GM23338 (cell line): ENCODE measurements around the gene FBXW8. TPM values are rescaled to one million over a fixed set of nuclear protein-coding genes. Genes with fewer than 3 reads are reported as not detected.

Experiments
- ATAC-seq: fragments of 200-7000 bp; cut with Tn5 transposase; 3 replicates; pipeline ENCODE4 v1.9.1; 2020
- DNase-seq: peaks from one replicate; pipeline ENCODE4 v3.0.0-alpha.2; 2015; ENCODE audit warnings: low spot score
- H2AFZ ChIP-seq: fragments of 200-600 bp; sonication (generic); 2 replicates; pipeline ENCODE4 v1.8.0; 2016; ENCODE audit warnings: antibody characterized with exemption, mild to moderate bottlenecking, moderate library complexity
- H3F3A ChIP-seq: fragments of 200-600 bp; sonication (generic); replicated peaks from 2 replicates; pipeline ENCODE4 v1.8.0; 2017; ENCODE audit warnings: antibody characterized with exemption, mixed run types, low read depth
- H3K27ac ChIP-seq: fragments of 200-600 bp; sonication (generic); 2 replicates; pipeline ENCODE4 v1.6.1; 2016; ENCODE audit warnings: low read depth
- H3K27me3 ChIP-seq: fragments of 200-600 bp; sonication (generic); 2 replicates; pipeline ENCODE4 v1.8.0; 2016; ENCODE audit warnings: mild to moderate bottlenecking, mixed run types, moderate library complexity; ENCODE audit not compliant: insufficient read depth
- H3K36me3 ChIP-seq: fragments of 200-600 bp; sonication (generic); 2 replicates; pipeline ENCODE4 v1.8.0; 2016; ENCODE audit warnings: mild to moderate bottlenecking; ENCODE audit not compliant: insufficient read depth
- H3K4me1 ChIP-seq: fragments of 200-600 bp; sonication (generic); 2 replicates; pipeline ENCODE4 v1.8.0; 2016; ENCODE audit warnings: mild to moderate bottlenecking, moderate library complexity; ENCODE audit not compliant: insufficient read depth
- H3K4me2 ChIP-seq: fragments of 200-600 bp; sonication (generic); 2 replicates; pipeline ENCODE4 v1.7.1; 2017; ENCODE audit warnings: mixed run types
- H3K4me3 ChIP-seq: fragments of 200-600 bp; sonication (generic); 2 replicates; pipeline ENCODE4 v1.6.1; 2016; ENCODE audit warnings: mixed run types
- H3K79me2 ChIP-seq: fragments of 200-600 bp; sonication (generic); replicated peaks from 2 replicates; pipeline ENCODE4 v1.8.0; 2017; ENCODE audit warnings: mild to moderate bottlenecking; ENCODE audit not compliant: insufficient read depth
- H3K9me2 ChIP-seq: fragments of 200-600 bp; sonication (generic); 2 replicates; pipeline ENCODE4 v1.8.0; 2017; ENCODE audit not compliant: insufficient read depth
- H4K20me1 ChIP-seq: fragments of 200-600 bp; sonication (generic); replicated peaks from 2 replicates; pipeline ENCODE4 v1.8.0; 2017; ENCODE audit warnings: mild to moderate bottlenecking; ENCODE audit not compliant: insufficient read depth
- H3K27ac Mint-ChIP-seq: 2 replicates; pipeline ENCODE4 v1.8.0; 2020; ENCODE audit warnings: inconsistent platforms, mild to moderate bottlenecking, moderate library complexity, mixed read lengths
- H3K27me3 Mint-ChIP-seq: 3 replicates; pipeline ENCODE4 v1.8.0; 2022; ENCODE audit warnings: low read depth, mild to moderate bottlenecking, moderate library complexity, mixed read lengths, inconsistent platforms; ENCODE audit not compliant: insufficient read depth, poor library complexity
- H3K36me3 Mint-ChIP-seq: 3 replicates; pipeline ENCODE4 v1.8.0; 2021; ENCODE audit warnings: low read depth, mild to moderate bottlenecking, inconsistent platforms, moderate library complexity, mixed read lengths
- H3K4me1 Mint-ChIP-seq: 3 replicates; pipeline ENCODE4 v1.8.0; 2020; ENCODE audit warnings: mild to moderate bottlenecking, inconsistent platforms, mixed read lengths
- H3K4me3 Mint-ChIP-seq: 3 replicates; pipeline ENCODE4 v1.8.0; 2021; ENCODE audit warnings: moderate library complexity, mild to moderate bottlenecking, inconsistent platforms, mixed read lengths
- H3K9me3 Mint-ChIP-seq: 3 replicates; pipeline ENCODE4 v1.8.0; 2020; ENCODE audit warnings: moderate library complexity, mild to moderate bottlenecking, inconsistent platforms, mixed read lengths
- CREB1 ChIP-seq: fragments of 250-450 bp; sonication (Bioruptor Pico); IDR thresholded peaks from 2 replicates; pipeline ENCODE4 v1.5.0; 2020; ENCODE audit warnings: low read depth, mild to moderate bottlenecking, moderate library complexity
- CTCF ChIP-seq, 2 experiments: fragments of 200-600 bp in 1 of 2; sonication (generic) in 1 of 2; conservative IDR thresholded peaks; 2 replicates each; pipeline versions ENCODE4 v1.5.1 to v1.6.1; 2016 to 2017; ENCODE audit warnings: antibody characterized with exemption in 2 of 2, low read depth in 2 of 2, mild to moderate bottlenecking in 2 of 2, moderate library complexity in 1 of 2
- ETS1 ChIP-seq: IDR thresholded peaks from 2 replicates; pipeline ENCODE4 v1.6.1; 2016; ENCODE audit warnings: antibody characterized with exemption
- EZH2 ChIP-seq: fragments of 200-600 bp; sonication (generic); IDR thresholded peaks from one replicate; pipeline ENCODE4 v1.8.0; 2017; ENCODE audit warnings: antibody characterized with exemption, mild to moderate bottlenecking, low read depth; ENCODE audit not compliant: unreplicated experiment
- JUNB ChIP-seq: IDR thresholded peaks from one replicate; pipeline ENCODE4 v1.6.1; 2016; ENCODE audit warnings: antibody characterized with exemption; ENCODE audit not compliant: unreplicated experiment
- POLR2AphosphoS5 ChIP-seq: IDR thresholded peaks from 2 replicates; pipeline ENCODE4 v1.6.1; 2016; ENCODE audit warnings: antibody characterized with exemption, low read depth
- REST ChIP-seq: IDR thresholded peaks from one replicate; pipeline ENCODE4 v1.6.1; 2018; ENCODE audit warnings: antibody characterized with exemption; ENCODE audit not compliant: unreplicated experiment
- STAT1 ChIP-seq: IDR thresholded peaks from one replicate; pipeline ENCODE4 v1.6.1; 2016; ENCODE audit warnings: antibody characterized with exemption; ENCODE audit not compliant: unreplicated experiment
- ZNF114 ChIP-seq: fragments of 250-450 bp; sonication (Bioruptor Pico); IDR thresholded peaks from 2 replicates; pipeline ENCODE4 v1.5.0; 2020; ENCODE audit warnings: mild to moderate bottlenecking, moderate library complexity
- ZNF331 ChIP-seq: fragments of 250-450 bp; sonication (Bioruptor Pico); IDR thresholded peaks from 2 replicates; pipeline ENCODE4 v1.5.0; 2020; ENCODE audit warnings: low read depth, mild to moderate bottlenecking, moderate library complexity
- polyA plus RNA-seq: library from polyadenylated mRNA; unstranded; fragments of >200 nt; fragmentation: Nextera tagmentation; extraction: Ambion mirVana; gene quantifications from 2 replicates; pipeline ENCODE4 v1.2.1, GENCODE V29; 2016
- total RNA-seq: library from RNA; depleted of rRNA; stranded (reverse); fragments of >200 nt; shearing (Covaris generic); gene quantifications from 2 replicates; pipeline ENCODE4 v1.2.3, GENCODE V29; 2014

Gene FBXW8
- total and polyA plus RNA-seq, 2 experiments from 2014 or later: 4.6 to 13.9 TPM

- TF ChIP-seq REST (no peak), CREB1 (no peak), JUNB (no peak), ZNF114 (CRISPR knock-in tag) (no peak), CTCF (conservative IDR thresholded peaks at IDR 0.05; ENCODE audit: low read depth in 2 of 2) (no peak), ZNF331 (CRISPR knock-in tag) (no peak), EZH2 (no peak)
Measured at GRCh38 chr12:116984098-116984497, 73.3 kb downstream of the FBXW8 start (continued).

GRCh38 chr12:116990329-116990728 is 79.6 kb downstream of the FBXW8 start:
- H3K4me2 ChIP-seq: no peak overlapping the region
- no peak overlapping the region for H3K27ac ChIP-seq
- no peaks in the 10 kb centered on the region for H3K9me2 ChIP-seq
- H3K36me3 ChIP-seq: no peaks in the 10 kb centered on the region
- TF ChIP-seq ETS1: no peak
- no peak for TF ChIP-seq CTCF (conservative IDR thresholded peaks at IDR 0.05; ENCODE audit: low read depth in 2 of 2)
- TF ChIP-seq CREB1: no peak
- TF ChIP-seq POLR2AphosphoS5: no peak
- no peak for TF ChIP-seq STAT1
- no peak for TF ChIP-seq ZNF114 (CRISPR knock-in tag)
- no peak for TF ChIP-seq JUNB
- no peak for TF ChIP-seq ZNF331 (CRISPR knock-in tag)
- H3K4me1 Mint-ChIP-seq: no peaks in the 10 kb centered on the region
- ATAC-seq (no peak), DNase-seq (no peak)
- H4K20me1 ChIP-seq: no peaks in the 10 kb centered on the region
- H3K4me1 ChIP-seq: no peaks in the 10 kb centered on the region
- H3K9me3 Mint-ChIP-seq: no peaks in the 10 kb centered on the region
- H3F3A ChIP-seq: no peaks in the 10 kb centered on the region
- peaks cover 16% of the 10 kb centered on the region; the same call in 2 of the 3 replicates for H3K36me3 Mint-ChIP-seq
- H3K27ac Mint-ChIP-seq: no peak overlapping the region
- H3K27me3 Mint-ChIP-seq: no peaks in the 10 kb centered on the region
- H3K27me3 ChIP-seq: no peaks in the 10 kb centered on the region
- H2AFZ ChIP-seq: no peak overlapping the region
- H3K4me3 Mint-ChIP-seq: no peak overlapping the region
- H3K4me3 ChIP-seq: no peak overlapping the region
- no peaks in the 10 kb centered on the region for H3K79me2 ChIP-seq
